HepG2 (cell line): ENCODE results near the gene NUDT16. TPM values are rescaled to one million over a fixed set of nuclear protein-coding genes. Genes with fewer than 3 reads are reported as not detected.
A peak's percentile ranks its signal among the peaks of the same experiment; 100 is the strongest.

Experiments used
- ATAC-seq: fragments of 200-7000 bp; cut with Tn5 transposase; 3 replicates; pipeline ENCODE4 v1.9.1; 2020; ENCODE audit warnings: mild to moderate bottlenecking, moderate library complexity
- BruUV-seq: library from RNA; stranded (reverse); fragments of 400-500 nt; replicated peaks from 2 replicates; lab custom pipeline; 2021; lab: Mats Ljungman, UMichigan
- CTCF ChIA-PET: fragments of 300-600 bp; formaldehyde crosslinking; extraction: SDS; loops from one replicate; lab custom pipeline; 2021; ENCODE audit warnings: low total read pairs, inconsistent platforms, low intra/inter-chr PET ratio; lab: Yijun Ruan, JAX
- POLR2A ChIA-PET: fragments of 350-600 bp; sonication (Branson Sonifier 250); formaldehyde crosslinking; loops from one replicate; lab custom pipeline; 2020; ENCODE audit warnings: antibody characterized with exemption, inconsistent platforms; lab: Yijun Ruan, JAX
- DNase-seq: peaks from one replicate; pipeline ENCODE4 v3.0.0-alpha.2; 2015; ENCODE audit warnings: low spot score
- FAIRE-seq: peaks from 3 replicates; lab custom pipeline; 2011; peaks lifted over from hg19 to GRCh38; lab: Jason Lieb, UNC
- H2AFZ ChIP-seq: one replicate; pipeline ENCODE4 v1.6.1; 2011; ENCODE audit warnings: low read length, inconsistent platforms
- H3K27ac ChIP-seq: fragments of 300-600 bp; 3 replicates; pipeline ENCODE4 v1.8.0; 2011; ENCODE audit warnings: mixed run types, mild to moderate bottlenecking, mixed read lengths, low read length, inconsistent platforms; ENCODE audit not compliant: insufficient read depth; ENCODE audit errors: extremely low read length
- H3K27me3 ChIP-seq, 2 experiments: fragments of 200-600 bp in 1 of 2; 2 replicates in 1 of 2; 3 replicates in 1 of 2; pipeline versions ENCODE4 v1.6.0 to v1.8.0; 2011; ENCODE audit warnings: low read length in 2 of 2, mild to moderate bottlenecking in 2 of 2, moderate library complexity in 2 of 2, inconsistent platforms in 1 of 2; ENCODE audit not compliant: insufficient read depth in 2 of 2, control insufficient read depth in 1 of 2
- H3K36me3 ChIP-seq, 2 experiments: fragments of 200-600 bp in 1 of 2; replicated peaks in 1 of 2; 2 replicates in 1 of 2; 3 replicates in 1 of 2; pipeline versions ENCODE4 v1.5.1 to v1.8.0; 2011; ENCODE audit warnings: low read length in 2 of 2, inconsistent platforms in 1 of 2; ENCODE audit not compliant: insufficient read depth in 2 of 2, control insufficient read depth in 1 of 2
- H3K4me1 ChIP-seq: 2 replicates; pipeline ENCODE4 v1.5.1; 2012; ENCODE audit warnings: low read length, inconsistent platforms; ENCODE audit not compliant: insufficient read depth
- H3K4me2 ChIP-seq: 2 replicates; pipeline ENCODE4 v1.6.0; 2011; ENCODE audit warnings: low read depth, low read length, inconsistent platforms
- H3K4me3 ChIP-seq, 3 experiments: fragments of 200-600 bp in 1 of 3; sonication (generic), shearing (Covaris generic) in 1 of 3; replicated peaks in 1 of 3; 2 replicates each; pipeline ENCODE4 v1.5.1; 2011 to 2016; ENCODE audit warnings: low read length in 3 of 3, inconsistent platforms in 2 of 3, low read depth in 2 of 3, mild to moderate bottlenecking in 2 of 3, control low read depth in 1 of 3, mixed read lengths in 1 of 3; ENCODE audit not compliant: insufficient read depth in 1 of 3
- H3K79me2 ChIP-seq: one replicate; pipeline ENCODE4 v1.6.1; 2011; ENCODE audit warnings: low read length, inconsistent platforms; ENCODE audit not compliant: insufficient read depth
- H3K9ac ChIP-seq: 2 replicates; pipeline ENCODE4 v1.6.0; 2011; ENCODE audit warnings: mild to moderate bottlenecking, low read depth, low read length, inconsistent platforms; ENCODE audit not compliant: insufficient read depth
- H3K9me3 ChIP-seq: 2 replicates; pipeline ENCODE4 v1.5.1; 2012; ENCODE audit warnings: mild to moderate bottlenecking, low read length
- H4K20me1 ChIP-seq: 2 replicates; pipeline ENCODE4 v1.6.0; 2011; ENCODE audit warnings: inconsistent platforms, mild to moderate bottlenecking, low read length, moderate library complexity; ENCODE audit not compliant: insufficient read depth
- HNRNPL ChIP-seq: fragments of 200-400 bp; formaldehyde crosslinking; IDR thresholded peaks from 2 replicates; pipeline ENCODE4 v1.6.1; 2017; ENCODE audit warnings: mild to moderate bottlenecking, low read depth, low read length
- MAFF ChIP-seq: IDR thresholded peaks from 2 replicates; pipeline ENCODE4 v1.6.1; 2011; ENCODE audit warnings: low read depth, low read length, improper control_type of control experiment
- MAFK ChIP-seq, 2 experiments: IDR thresholded peaks in 1 of 2; conservative IDR thresholded peaks in 1 of 2; 2 replicates each; pipeline ENCODE4 v1.6.1; 2011; ENCODE audit warnings: improper control_type of control experiment in 2 of 2, low read length in 2 of 2
- SATB2 ChIP-seq: sonication (generic); formaldehyde crosslinking; IDR thresholded peaks from 2 replicates; pipeline ENCODE4 v1.5.0; 2020; ENCODE audit warnings: missing genetic modification reagents
- SRY ChIP-seq: sonication (generic); formaldehyde crosslinking; IDR thresholded peaks from 2 replicates; pipeline ENCODE4 v1.8.0; 2022; ENCODE audit warnings: mild to moderate bottlenecking, missing genetic modification reagents
- TBL1XR1 ChIP-seq: fragments of 150-350 bp; IDR thresholded peaks from 2 replicates; pipeline ENCODE4 v1.6.1; 2014; ENCODE audit warnings: borderline replicate concordance, low read length; ENCODE audit not compliant: partially characterized antibody
- ZBTB38 ChIP-seq: sonication (generic); formaldehyde crosslinking; IDR thresholded peaks from 2 replicates; pipeline ENCODE4 v1.5.1; 2020; ENCODE audit warnings: mild to moderate bottlenecking, missing genetic modification reagents
- ZNF24 ChIP-seq: fragments of 450-650 bp; IDR thresholded peaks from 2 replicates; pipeline ENCODE4 v1.6.1; 2017; ENCODE audit warnings: antibody characterized with exemption, mild to moderate bottlenecking
- ZNF687 ChIP-seq: sonication (generic); formaldehyde crosslinking; IDR thresholded peaks from 2 replicates; pipeline ENCODE4 v1.5.1; 2020; ENCODE audit warnings: mild to moderate bottlenecking, missing genetic modification reagents, moderate library complexity
- WGBS: methylation state at CpG from one replicate; pipeline ENCODE4 v1.1.6; 2017; ENCODE audit warnings: low lambda C conversion rate; 5-methylcytosine and 5-hydroxymethylcytosine counted together
- in situ Hi-C: cut with HindIII; loops from 2 replicates; pipeline ENCODE4 v1.10.0; 2017; ENCODE audit warnings: low pct_unique_long_range_greater_than_20kb; ENCODE audit not compliant: extremely low pct_ligation_motif_present
- intact Hi-C: fragments of 100-400 bp; cut with micrococcal nuclease; formaldehyde crosslinking; loops from one replicate; pipeline ENCODE4 v1.10.0; 2022; ENCODE audit not compliant: unreplicated experiment
- polyA plus RNA-seq, 8 experiments: library from polyadenylated mRNA; depleted of rRNA in 3 of 8; stranded (reverse) in 7 of 8; unstranded in 1 of 8; fragments of >200 nt; fragmentation: Illumina TruSeq in 4 of 8; extraction: Trizol in 4 of 8; gene quantifications; 2 replicates each; pipeline versions ENCODE4 v1.2.1 to v1.2.3, GENCODE V29; 2011 to 2016; ENCODE audit warnings: low read depth in 4 of 8, missing spikeins in 1 of 8, mixed read lengths in 1 of 8; ENCODE audit not compliant: insufficient read depth in 1 of 8
- total RNA-seq, 5 experiments: library from RNA; depleted of rRNA; stranded (reverse); fragments of >200 nt; fragmentation: Illumina TruSeq; extraction: Trizol; gene quantifications; 2 replicates each; pipeline ENCODE4 v1.2.3, GENCODE V29; 2016; ENCODE audit warnings: low read depth in 1 of 5

NUDT16 gene
- total and polyA plus RNA-seq, 2 of the 13 experiments (the other 11 are each of a cell fraction or from before 2014, with no cell fraction given): 5.4 to 14.8 TPM

- TF ChIP-seq SATB2 (CRISPR knock-in tag): peak; percentile 90; the same call in 1 of the 2 replicates
- TF ChIP-seq ZBTB38 (CRISPR knock-in tag): peak; percentile 15; the same call in 1 of the 2 replicates
- no peak; the same call in 1 of the 2 replicates for TF ChIP-seq SRY (CRISPR knock-in tag)
- TF ChIP-seq ZNF24: no peak
- peak; percentile 86 for TF ChIP-seq ZNF687 (CRISPR knock-in tag)
- TF ChIP-seq, all 625 proteins: peak for 279
Measured at GRCh38 chr3:131381445-131382291, at the start of gene NUDT16 (continued).

GRCh38 chr3:131338948-131339640 is 42.5 kb upstream of the NUDT16 start:
- H4K20me1 ChIP-seq: no peaks in the 10 kb centered on the region
- FAIRE-seq: no peak
- no peak overlapping the region for H3K4me2 ChIP-seq
- in situ Hi-C loops (no loop called here), intact Hi-C loops (no loop called here)
- TF ChIP-seq TBL1XR1 (no peak), MAFK (conservative IDR thresholded peaks at IDR 0.05 in 1 of 2, IDR thresholded peaks at IDR 0.05 in 1 of 2; ENCODE audit: low read length in 2 of 2) (peak; percentile 32 to 61; a peak in 3 of 4 replicates), HNRNPL (no peak), MAFF (peak; percentile 26; the same call in 1 of the 2 replicates)
- no peaks in the 10 kb centered on the region for H3K79me2 ChIP-seq
- H3K27ac ChIP-seq: no peak overlapping the region
- H3K9ac ChIP-seq: no peak overlapping the region
- CTCF ChIA-PET: no interaction called here
- H3K4me1 ChIP-seq: no peaks in the 10 kb centered on the region
- H3K4me3 ChIP-seq: no peak overlapping the region
- no peaks in the 10 kb centered on the region for H3K9me3 ChIP-seq
- DNase-seq: no peak
- WGBS: under 1% methylated on average over 3 of the region's 3 CpGs
- no peak overlapping the region for H2AFZ ChIP-seq
- no TSS peak for BruUV-seq
- H3K27me3 ChIP-seq: no peaks in the 10 kb centered on the region
- ATAC-seq: no peak
- POLR2A ChIA-PET: no interaction called here
- H3K36me3 ChIP-seq: no peaks in the 10 kb centered on the region
